A204.1 (cell line): ENCODE results near the gene PRDM15.

ENCODE experiments used
- FAIRE-seq: peaks from 2 replicates; lab custom pipeline; 2012; peaks lifted over from hg19 to GRCh38; lab: Jason Lieb, UNC

PRDM15 gene, protein sequence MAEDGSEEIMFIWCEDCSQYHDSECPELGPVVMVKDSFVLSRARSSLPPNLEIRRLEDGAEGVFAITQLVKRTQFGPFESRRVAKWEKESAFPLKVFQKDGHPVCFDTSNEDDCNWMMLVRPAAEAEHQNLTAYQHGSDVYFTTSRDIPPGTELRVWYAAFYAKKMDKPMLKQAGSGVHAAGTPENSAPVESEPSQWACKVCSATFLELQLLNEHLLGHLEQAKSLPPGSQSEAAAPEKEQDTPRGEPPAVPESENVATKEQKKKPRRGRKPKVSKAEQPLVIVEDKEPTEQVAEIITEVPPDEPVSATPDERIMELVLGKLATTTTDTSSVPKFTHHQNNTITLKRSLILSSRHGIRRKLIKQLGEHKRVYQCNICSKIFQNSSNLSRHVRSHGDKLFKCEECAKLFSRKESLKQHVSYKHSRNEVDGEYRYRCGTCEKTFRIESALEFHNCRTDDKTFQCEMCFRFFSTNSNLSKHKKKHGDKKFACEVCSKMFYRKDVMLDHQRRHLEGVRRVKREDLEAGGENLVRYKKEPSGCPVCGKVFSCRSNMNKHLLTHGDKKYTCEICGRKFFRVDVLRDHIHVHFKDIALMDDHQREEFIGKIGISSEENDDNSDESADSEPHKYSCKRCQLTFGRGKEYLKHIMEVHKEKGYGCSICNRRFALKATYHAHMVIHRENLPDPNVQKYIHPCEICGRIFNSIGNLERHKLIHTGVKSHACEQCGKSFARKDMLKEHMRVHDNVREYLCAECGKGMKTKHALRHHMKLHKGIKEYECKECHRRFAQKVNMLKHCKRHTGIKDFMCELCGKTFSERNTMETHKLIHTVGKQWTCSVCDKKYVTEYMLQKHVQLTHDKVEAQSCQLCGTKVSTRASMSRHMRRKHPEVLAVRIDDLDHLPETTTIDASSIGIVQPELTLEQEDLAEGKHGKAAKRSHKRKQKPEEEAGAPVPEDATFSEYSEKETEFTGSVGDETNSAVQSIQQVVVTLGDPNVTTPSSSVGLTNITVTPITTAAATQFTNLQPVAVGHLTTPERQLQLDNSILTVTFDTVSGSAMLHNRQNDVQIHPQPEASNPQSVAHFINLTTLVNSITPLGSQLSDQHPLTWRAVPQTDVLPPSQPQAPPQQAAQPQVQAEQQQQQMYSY

GRCh38 chr21:41879190-41879998 is at the start of gene PRDM15:
TSS of gene PRDM15 (minus strand) at chr21:41879344. CDS start at chr21:41860363, 18,981 bp downstream.
- no peak for FAIRE-seq

DNA sequence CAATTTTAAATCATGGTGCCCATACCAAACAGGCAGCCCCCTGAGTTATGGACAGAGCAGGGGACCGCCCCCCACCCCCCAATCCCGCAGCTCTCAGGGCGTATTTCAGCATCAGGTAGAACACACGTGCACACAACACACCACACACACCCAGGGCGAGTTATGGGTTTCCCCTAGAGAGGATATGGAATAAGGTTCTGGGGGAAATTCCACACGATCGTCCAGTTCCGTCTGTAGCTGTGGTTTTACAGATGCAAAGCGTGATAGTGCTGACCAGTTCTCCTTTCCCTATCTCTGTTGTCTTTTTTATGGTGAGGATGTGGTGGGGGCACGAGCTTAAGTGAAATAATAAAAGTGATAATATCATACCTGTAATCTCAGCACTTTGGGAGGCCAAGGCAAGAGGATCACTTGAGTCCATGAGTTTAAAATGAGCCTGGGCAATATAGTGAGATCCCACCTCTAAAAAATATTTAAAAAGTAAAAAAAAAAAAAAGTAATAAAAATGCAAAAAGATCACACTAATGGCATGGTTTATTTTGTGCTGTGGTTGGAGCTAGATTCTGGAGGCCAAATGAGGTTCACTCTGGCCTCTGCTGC is 49.6 kb upstream of the PRDM15 start:
- FAIRE-seq: no peak

- FAIRE-seq: no peak
Measured at GRCh38 chr21:41927727-41928409, 48.7 kb upstream of the PRDM15 start.

DNA sequence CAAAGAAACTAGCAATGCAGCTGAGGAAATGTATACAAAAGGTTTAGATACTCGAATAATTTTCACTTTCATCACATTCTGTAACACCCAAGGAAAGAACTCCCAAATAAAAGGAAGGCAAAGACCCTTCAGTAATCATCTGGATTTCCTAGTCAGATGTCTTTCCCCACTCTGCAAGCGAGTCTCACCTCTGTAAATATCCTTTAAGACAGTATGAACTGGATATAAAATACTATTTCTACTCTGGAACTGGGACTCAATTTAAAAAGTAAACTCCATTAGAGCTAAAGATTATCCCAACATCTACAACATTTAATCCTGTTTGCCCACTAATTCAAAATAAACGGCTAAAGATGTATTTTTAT is 47.6 kb upstream of the PRDM15 start:
- FAIRE-seq: no peak

DNA sequence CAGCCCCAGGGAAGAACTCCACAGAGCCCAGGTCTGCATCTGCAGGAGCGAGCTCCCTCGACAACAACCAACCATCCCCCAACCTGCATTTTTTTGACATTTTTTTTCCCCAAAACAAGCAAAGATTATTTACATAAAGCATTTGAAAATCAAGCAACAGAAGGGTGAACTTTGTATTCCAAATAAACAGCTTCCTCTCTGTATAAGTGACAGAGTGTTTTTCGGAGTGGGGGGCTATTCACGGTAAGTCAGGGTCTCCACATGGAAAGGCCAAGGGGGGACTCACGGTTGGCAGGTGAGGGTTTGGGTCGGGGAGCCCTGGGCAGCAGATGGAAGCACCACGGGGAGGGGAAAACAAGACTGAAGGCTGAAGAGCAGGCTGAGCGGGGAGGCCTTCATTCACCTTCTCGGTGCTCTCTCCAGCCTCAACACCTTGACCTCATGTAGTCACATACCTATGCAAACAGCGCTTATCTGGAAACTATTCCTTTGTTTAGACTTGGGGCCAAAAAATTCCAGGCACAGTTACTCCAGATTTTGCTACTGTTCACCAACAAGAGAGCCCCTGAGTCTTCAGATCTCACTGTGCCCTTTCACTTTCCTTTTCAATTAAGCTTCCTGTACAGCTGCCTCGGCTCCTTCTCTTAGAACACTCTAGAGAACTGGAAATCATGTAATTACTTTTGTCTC is 47.1 kb upstream of the PRDM15 start:
- peak; percentile 53 for FAIRE-seq

DNA sequence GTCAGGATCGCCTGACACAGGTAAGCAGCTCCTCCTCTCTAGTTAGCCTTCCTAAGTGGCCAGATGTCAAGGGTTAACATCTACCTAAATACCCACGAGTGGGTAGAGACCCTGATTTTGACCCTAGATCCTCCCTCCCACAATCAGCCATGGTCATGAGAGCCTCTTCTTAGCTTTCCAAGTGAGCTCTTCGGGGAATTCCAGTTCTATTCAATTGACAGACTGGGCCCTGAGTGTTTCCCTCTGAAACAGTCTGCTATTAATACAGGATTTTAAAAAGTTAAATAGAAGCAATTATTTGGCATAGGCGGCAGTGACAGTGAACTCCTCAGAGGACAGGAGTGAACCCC is 46.6 kb upstream of the PRDM15 start:
- FAIRE-seq: no peak

- no peak for FAIRE-seq
Measured at GRCh38 chr21:41924368-41924754, 45.2 kb upstream of the PRDM15 start.

DNA sequence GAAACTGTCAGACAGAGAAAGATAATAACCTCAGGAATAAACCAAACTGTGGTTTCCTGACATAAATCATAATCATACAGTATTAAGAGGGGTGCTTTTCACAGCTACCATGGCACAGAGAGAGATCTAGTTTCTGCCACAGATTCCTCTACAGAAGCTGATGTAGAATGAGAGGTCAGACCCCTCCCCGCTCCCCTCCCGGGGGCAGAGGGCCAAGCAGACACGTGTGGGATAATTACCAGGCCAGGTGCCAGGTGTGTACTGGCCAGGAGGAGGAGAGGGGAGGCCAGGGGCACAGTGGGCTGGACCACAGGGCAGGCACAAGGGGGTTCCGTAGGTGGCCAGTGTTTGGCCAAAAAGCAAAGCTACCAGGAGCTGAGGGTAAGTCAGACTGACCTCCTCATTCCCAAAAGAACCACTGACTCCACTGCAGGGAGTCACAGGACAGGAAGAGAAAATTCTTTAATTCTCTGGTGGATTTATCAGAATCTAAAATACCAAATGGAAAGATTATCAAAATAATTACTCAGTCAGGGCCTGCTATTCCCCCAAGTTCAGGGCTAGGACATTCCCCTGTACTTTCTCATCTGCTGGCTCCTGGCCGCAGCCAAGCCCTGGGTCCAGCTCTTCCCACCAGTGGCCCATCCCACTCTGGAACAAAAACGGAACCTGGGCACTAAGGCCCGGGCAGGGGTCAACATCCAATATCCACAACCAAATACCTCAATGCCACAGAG is 44.7 kb upstream of the PRDM15 start:
- FAIRE-seq: no peak

- FAIRE-seq: no peak
Measured at GRCh38 chr21:41923186-41923585, 44.0 kb upstream of the PRDM15 start.

GRCh38 chr21:41921021-41921420 is 41.9 kb upstream of the PRDM15 start:
- FAIRE-seq: no peak

DNA sequence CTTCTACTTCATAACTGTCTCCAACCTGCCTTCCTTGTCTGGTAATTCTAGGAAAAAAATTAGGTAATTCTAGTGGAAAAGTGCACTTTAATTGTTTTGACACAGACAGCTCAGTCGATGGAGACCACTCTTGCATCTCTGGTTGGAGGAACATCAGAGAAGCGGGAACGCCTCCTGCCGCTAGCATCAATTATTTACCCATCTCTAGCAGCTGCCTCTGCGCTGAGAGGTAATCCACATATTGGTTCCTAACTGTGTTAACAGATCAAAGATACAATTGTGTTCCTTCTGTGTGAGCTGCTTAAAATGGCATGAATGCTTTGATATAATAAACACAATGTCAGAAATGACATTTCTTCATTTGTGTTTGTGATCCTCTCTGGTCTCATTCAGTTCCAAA is 41.3 kb upstream of the PRDM15 start:
- no peak for FAIRE-seq

GRCh38 chr21:41919666-41920398 is 40.7 kb upstream of the PRDM15 start:
- FAIRE-seq: no peak

GRCh38 chr21:41918561-41919358 is 39.6 kb upstream of the PRDM15 start:
- FAIRE-seq: no peak

DNA sequence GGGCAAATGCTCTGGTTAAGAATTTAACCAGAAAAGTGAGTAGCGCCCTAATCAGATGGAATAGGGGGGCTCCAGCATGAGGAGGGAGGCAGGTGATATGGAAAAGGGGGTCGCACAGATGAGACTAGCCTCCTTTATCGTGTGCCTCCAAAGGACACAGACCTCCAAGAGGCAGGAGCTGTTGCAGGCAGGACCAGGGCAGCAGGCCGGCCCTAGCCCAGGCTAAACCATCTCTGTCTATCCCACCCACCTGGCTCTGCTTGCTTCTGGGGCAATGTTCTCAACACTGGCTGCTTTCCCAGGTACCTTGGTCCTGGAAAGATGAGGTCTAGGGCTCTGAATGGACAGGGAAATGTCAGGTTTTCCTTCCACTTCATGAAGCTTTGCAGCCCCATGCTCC is 38.4 kb upstream of the PRDM15 start:
- FAIRE-seq: no peak

- no peak for FAIRE-seq
Measured at GRCh38 chr21:41916888-41917433, 37.8 kb upstream of the PRDM15 start.

GRCh38 chr21:41914965-41915364 is 35.8 kb upstream of the PRDM15 start:
- no peak for FAIRE-seq

- FAIRE-seq: no peak
Measured at GRCh38 chr21:41914358-41914757, 35.2 kb upstream of the PRDM15 start.

- no peak for FAIRE-seq
Measured at GRCh38 chr21:41913230-41913629, 34.1 kb upstream of the PRDM15 start.
